ENCODE data around the gene ASTN2.

- TF ChIP-seq CTCF (IDR thresholded peaks at IDR 0.05) (no peak), EP300 (IDR thresholded peaks at IDR 0.05; ENCODE audit: low read depth) (no peak), POLR2AphosphoS5 (IDR thresholded peaks at IDR 0.05) (no peak), POLR2A (IDR thresholded peaks at IDR 0.05) (no peak)
These were observed 38.9 kb upstream of the ASTN2 start for GRCh38 chr9:117453737-117454136.

Data from transverse colon (tissue), 4 donors.